ENCODE measurements around the gene SPTLC3.

The SPTLC3 gene

GRCh38 chr20:13166011-13166410 lies 157.2 kb downstream of the SPTLC3 start:
- no peak for DNase-seq (ENCODE audit: low read depth)
- no peak for TF ChIP-seq CTCF (IDR thresholded peaks at IDR 0.05; ENCODE audit: control insufficient read depth, extremely low read depth, insufficient read depth)
- H3K4me3 ChIP-seq (ENCODE audit: low read depth, low read length) = no peak overlapping the region

- DNase-seq (ENCODE audit: low read depth) = no peak
- no peak overlapping the region for H3K4me3 ChIP-seq (ENCODE audit: low read depth, low read length)
- no peak for TF ChIP-seq CTCF (IDR thresholded peaks at IDR 0.05; ENCODE audit: control insufficient read depth, extremely low read depth, insufficient read depth)
Measured at GRCh38 chr20:13166437-13166836, 157.7 kb downstream of the SPTLC3 start.

- no peak for DNase-seq (ENCODE audit: low read depth)
- H3K4me3 ChIP-seq (ENCODE audit: low read depth, low read length) = no peak overlapping the region
- TF ChIP-seq CTCF (IDR thresholded peaks at IDR 0.05; ENCODE audit: control insufficient read depth, extremely low read depth, insufficient read depth) = no peak
Measured at GRCh38 chr20:13169086-13169485, 160.3 kb downstream of the SPTLC3 start.

- DNase-seq (ENCODE audit: low read depth) = no peak
- no peak for TF ChIP-seq CTCF (IDR thresholded peaks at IDR 0.05; ENCODE audit: control insufficient read depth, extremely low read depth, insufficient read depth)
Measured at GRCh38 chr20:13170771-13171170, 162.0 kb downstream of the SPTLC3 start.

GRCh38 chr20:13173201-13173600 lies 164.4 kb downstream of the SPTLC3 start:
- TF ChIP-seq CTCF (IDR thresholded peaks at IDR 0.05; ENCODE audit: control insufficient read depth, extremely low read depth, insufficient read depth) = no peak
- no peak overlapping the region for H3K4me3 ChIP-seq (ENCODE audit: low read depth, low read length)
- DNase-seq (ENCODE audit: low read depth) = no peak

More at GRCh38 chr20:13170771-13171170, 162.0 kb downstream of the SPTLC3 start:
- H3K4me3 ChIP-seq (ENCODE audit: low read depth, low read length) = no peak overlapping the region

- H3K4me3 ChIP-seq (ENCODE audit: low read depth, low read length) = no peak overlapping the region
- DNase-seq (ENCODE audit: low read depth) = no peak
- no peak for TF ChIP-seq CTCF (IDR thresholded peaks at IDR 0.05; ENCODE audit: control insufficient read depth, extremely low read depth, insufficient read depth)
Measured at GRCh38 chr20:13174402-13174801, 165.6 kb downstream of the SPTLC3 start.
